Skeletal muscle tissue (tissue), 4 donors: Measurements from ENCODE around the gene PRKN. TPM values are rescaled to one million over a fixed set of nuclear protein-coding genes. Genes with fewer than 3 reads are reported as not detected.

Experiments used
- H3K27ac ChIP-seq: one replicate; pipeline ENCODE4 v1.7.0; 2013; ENCODE audit warnings: mild to moderate bottlenecking, low read depth, low read length, inconsistent platforms
- H3K27me3 ChIP-seq, 3 donors: one replicate each; pipeline ENCODE4 v1.7.0; 2013; ENCODE audit warnings: low read length in 3 of 3; ENCODE audit not compliant: control insufficient read depth in 3 of 3, insufficient read depth in 3 of 3
- H3K36me3 ChIP-seq, 3 donors: one replicate each; pipeline ENCODE4 v1.7.0; 2013; ENCODE audit warnings: low read length in 3 of 3; ENCODE audit not compliant: control insufficient read depth in 3 of 3, insufficient read depth in 3 of 3
- H3K4me1 ChIP-seq, 3 donors: one replicate each; pipeline ENCODE4 v1.7.0; 2013; ENCODE audit warnings: low read length in 3 of 3, mild to moderate bottlenecking in 3 of 3; ENCODE audit not compliant: control insufficient read depth in 3 of 3, insufficient read depth in 3 of 3
- H3K4me3 ChIP-seq, 3 donors: one replicate each; pipeline ENCODE4 v1.7.0; 2013; ENCODE audit warnings: low read length in 3 of 3
- H3K9ac ChIP-seq, 3 donors: one replicate each; pipeline ENCODE4 v1.7.0; 2013; ENCODE audit warnings: low read length in 3 of 3, mild to moderate bottlenecking in 3 of 3, moderate library complexity in 2 of 3, low read depth in 1 of 3
- H3K9me3 ChIP-seq, 3 donors: one replicate each; pipeline ENCODE4 v1.7.0; 2013; ENCODE audit warnings: low read length in 3 of 3; ENCODE audit not compliant: control insufficient read depth in 3 of 3
- total RNA-seq: library from RNA; depleted of rRNA; stranded (reverse); fragments of >200 nt; gene quantifications from one replicate; pipeline ENCODE4 v1.2.3, GENCODE V29; 2014
- donor health status: Osteomylitis.

The PRKN gene
- total RNA-seq, 1 donor from 2014 or later: 16.7 TPM

DNA sequence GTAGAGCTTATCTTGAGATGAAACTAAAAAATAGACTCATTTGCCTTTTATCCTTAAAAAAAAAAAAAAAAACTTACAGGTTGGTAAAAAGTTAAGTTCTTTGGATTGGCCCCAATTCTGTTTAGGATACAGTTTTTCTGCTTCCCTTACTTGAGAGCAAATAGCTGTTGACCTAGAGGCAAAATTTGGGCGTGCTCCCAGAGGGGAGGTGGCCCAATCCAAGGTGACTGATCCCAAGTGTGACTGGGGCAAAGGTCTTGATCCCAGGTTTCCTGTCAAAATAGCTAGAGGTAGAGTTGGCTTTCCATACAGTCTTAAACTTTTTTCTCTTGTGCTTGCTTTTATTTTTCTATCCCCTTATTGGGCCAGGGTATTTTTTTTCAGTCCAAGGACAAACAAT is 1089.9 kb downstream of the PRKN start:
- Histone ChIP-seq H3K9ac (no peak overlapping the region), H3K4me1 (no peaks in the 10 kb centered on the region), H3K4me3 (no peak overlapping the region), H3K27me3 (no peaks in the 10 kb centered on the region), H3K36me3 (no peaks in the 10 kb centered on the region), H3K9me3 (peaks cover 0 to 3% (median 0%) of the 10 kb centered on the region in 3 donors), H3K27ac (no peak overlapping the region)

DNA sequence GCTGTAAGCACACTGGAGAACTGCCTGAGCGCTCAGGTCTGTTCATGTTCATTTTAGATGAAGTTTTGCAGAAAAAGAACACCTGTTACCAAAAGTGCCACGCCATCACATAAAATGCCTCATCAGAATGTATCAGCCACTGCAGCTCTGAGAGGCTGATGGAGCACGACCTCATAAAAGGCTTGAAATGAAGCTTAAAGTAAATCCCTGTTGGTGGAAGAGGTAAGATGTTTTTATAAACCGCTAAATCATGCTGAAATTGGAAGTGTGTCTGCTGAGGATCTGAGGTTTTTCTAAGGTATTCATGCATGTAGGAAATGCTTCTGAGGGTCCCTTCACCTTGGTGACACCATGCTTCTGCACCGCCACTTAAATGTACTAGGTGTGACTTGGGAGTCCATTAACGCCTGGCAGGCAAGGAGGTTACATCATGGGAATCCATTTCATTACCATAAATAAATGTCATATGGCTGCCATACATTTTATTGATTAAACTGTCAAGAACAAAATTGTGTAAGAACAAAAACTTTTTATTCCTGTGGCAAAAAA is 1090.6 kb downstream of the PRKN start:
- H3K4me1 ChIP-seq: no peaks in the 10 kb centered on the region
- peaks cover 0 to 3% (median 0%) of the 10 kb centered on the region in 3 donors for H3K9me3 ChIP-seq
- no peak overlapping the region for H3K4me3 ChIP-seq
- no peak overlapping the region for H3K27ac ChIP-seq
- H3K36me3 ChIP-seq: no peaks in the 10 kb centered on the region
- no peak overlapping the region for H3K9ac ChIP-seq
- H3K27me3 ChIP-seq: no peaks in the 10 kb centered on the region

DNA sequence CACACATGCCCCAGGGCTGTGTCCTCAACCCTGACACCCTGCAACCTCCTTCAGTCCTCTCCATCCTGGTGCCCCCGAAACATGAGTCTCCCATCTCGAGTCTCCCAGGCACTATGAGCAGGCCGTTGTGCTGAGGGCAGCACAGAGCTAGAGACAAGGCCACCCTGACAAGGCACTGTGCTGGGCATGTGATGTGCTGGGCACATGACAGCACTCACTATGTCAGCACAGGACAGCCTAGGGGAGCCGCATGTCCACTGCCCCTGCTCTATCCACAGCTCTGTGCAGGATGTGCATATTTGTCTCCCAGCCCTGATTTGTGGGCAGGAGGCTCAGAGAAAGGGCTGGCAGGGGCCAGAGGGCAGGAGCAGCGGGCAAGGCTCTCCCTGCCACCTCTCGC is 1091.6 kb downstream of the PRKN start:
- Histone ChIP-seq H3K4me1 (peaks cover 3 to 5% (median 4%) of the 10 kb centered on the region in 3 donors), H3K9ac (no peak overlapping the region), H3K27ac (no peak overlapping the region), H3K36me3 (no peaks in the 10 kb centered on the region), H3K27me3 (no peaks in the 10 kb centered on the region), H3K4me3 (no peak overlapping the region), H3K9me3 (peaks cover 0 to 3% (median 0%) of the 10 kb centered on the region in 3 donors)

DNA sequence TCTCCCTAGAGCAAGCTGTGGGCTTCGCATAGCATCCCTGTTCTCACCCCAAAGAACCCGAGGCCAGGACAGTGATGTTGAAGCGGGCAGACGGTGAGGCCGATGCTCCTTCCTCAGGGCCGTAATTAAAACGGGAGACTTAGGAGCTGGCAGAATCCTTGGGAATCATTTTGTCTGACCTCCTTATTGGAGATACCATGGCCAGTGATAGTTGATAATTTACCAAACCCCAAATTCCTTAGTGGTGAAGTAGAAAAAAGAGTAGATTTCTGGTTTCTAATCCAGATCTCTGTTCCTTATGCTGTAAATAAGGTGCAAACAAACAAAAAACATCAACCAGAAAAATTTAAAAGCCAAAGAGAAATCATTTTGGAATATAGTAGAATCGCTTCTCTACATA is 1092.7 kb downstream of the PRKN start:
- Histone ChIP-seq H3K36me3 (no peaks in the 10 kb centered on the region), H3K27me3 (no peaks in the 10 kb centered on the region), H3K4me1 (peaks cover 6 to 8% (median 6%) of the 10 kb centered on the region in 3 donors), H3K9me3 (peaks cover 0 to 3% (median 0%) of the 10 kb centered on the region in 3 donors), H3K9ac (no peak overlapping the region), H3K27ac (no peak overlapping the region), H3K4me3 (no peak overlapping the region)

DNA sequence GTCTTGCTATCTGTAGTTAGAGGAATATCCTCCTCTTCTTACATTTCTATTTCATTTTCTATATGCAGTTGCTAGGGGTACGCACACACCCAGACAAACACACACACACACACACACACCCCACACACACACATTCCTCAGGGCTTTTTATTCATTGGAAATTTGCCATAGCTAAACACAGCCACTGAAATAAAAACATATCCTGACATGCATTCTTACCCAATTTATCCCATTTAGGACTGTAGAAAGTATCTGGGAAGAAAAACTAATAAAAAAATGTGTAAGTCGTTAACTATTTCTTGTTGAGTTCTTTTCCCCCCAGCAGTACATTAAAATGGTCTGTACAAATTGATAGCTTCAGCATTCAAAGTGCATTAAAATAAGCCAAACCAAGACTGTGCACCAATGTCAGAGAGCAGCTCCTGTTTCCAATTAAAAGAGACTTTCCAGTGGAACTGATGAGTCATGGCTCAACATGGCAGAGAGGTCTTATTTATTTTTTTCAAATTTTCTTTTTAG is 1095.8 kb downstream of the PRKN start:
- peaks cover 6 to 8% (median 6%) of the 10 kb centered on the region in 3 donors for H3K4me1 ChIP-seq
- no peak overlapping the region for H3K9ac ChIP-seq
- H3K9me3 ChIP-seq: no peaks in the 10 kb centered on the region
- H3K4me3 ChIP-seq: no peak overlapping the region
- no peak overlapping the region for H3K27ac ChIP-seq
- H3K36me3 ChIP-seq: no peaks in the 10 kb centered on the region
- H3K27me3 ChIP-seq: no peaks in the 10 kb centered on the region

DNA sequence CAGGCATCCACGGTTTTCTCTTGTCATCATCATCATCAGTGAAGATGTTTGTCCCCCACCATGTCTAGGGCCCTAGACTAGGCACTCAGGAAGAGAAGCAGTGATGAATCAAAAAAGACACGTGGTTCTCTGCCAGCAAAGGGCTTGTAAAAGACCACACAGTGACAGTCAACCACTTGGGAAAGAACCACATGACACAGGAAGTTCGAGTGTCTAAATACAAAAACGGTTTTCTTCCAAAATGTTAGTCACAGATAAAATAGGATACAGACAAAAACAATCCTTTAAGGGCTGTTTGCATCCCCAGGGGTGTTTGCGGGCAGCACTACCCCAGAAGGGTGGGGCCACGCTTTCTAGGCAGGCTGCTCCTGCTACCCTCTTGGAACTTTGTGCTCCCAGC is 1096.9 kb downstream of the PRKN start:
- H3K4me1 ChIP-seq: peaks cover 6 to 8% (median 6%) of the 10 kb centered on the region in 3 donors
- H3K9me3 ChIP-seq: no peaks in the 10 kb centered on the region
- H3K9ac ChIP-seq: no peak overlapping the region
- H3K27ac ChIP-seq: no peak overlapping the region
- H3K4me3 ChIP-seq: no peak overlapping the region
- H3K36me3 ChIP-seq: no peaks in the 10 kb centered on the region
- H3K27me3 ChIP-seq: no peaks in the 10 kb centered on the region

DNA sequence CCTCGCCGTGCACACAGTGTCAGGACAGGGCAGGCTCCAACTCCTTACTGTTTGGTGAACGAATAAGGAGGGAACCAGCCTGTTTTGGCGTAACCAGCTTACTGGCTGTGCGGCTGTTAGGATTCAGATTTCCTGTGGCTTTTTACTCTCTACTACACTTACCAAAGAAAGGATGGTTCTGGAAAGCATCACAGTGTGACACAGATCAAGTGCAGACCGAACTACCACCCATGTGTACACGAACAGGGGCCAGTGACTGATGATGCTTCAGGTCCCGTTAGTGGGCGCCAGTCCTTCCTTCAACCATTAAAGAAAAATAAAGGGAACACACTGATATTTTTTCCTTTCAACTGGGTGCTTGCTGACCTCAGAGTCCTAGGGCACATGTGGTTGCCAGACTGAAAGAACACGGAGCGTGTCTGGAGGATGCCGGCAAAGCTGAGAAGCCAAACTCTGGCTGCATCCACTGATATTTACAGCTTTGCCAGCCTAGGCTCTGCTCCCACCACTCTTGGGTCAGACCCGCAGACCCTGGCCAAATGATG is 1101.4 kb downstream of the PRKN start:
- Histone ChIP-seq H3K27me3 (no peaks in the 10 kb centered on the region), H3K27ac (no peak overlapping the region), H3K36me3 (no peaks in the 10 kb centered on the region)

DNA sequence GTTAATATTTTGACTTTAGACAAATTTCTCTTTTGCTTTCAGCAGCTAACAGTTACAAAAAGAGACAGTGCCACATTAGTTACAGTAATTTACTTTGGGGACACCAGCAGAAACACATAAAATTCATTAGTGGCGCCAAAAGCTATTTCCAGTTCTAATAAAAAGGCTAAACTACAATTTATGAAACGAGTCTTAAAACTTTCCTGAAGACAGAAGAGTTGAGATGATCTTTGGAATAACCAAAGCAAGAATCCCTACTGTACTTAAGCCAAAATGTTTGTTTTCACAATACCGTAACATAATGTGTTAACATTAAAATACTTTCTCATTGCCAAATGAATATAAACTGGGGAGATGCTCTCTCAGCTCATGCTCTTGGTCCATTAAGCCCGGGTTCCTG is 1103.5 kb downstream of the PRKN start:
- Histone ChIP-seq H3K4me3 (no peak overlapping the region), H3K27ac (no peak overlapping the region), H3K27me3 (no peaks in the 10 kb centered on the region), H3K9ac (no peak overlapping the region), H3K36me3 (no peaks in the 10 kb centered on the region), H3K9me3 (no peaks in the 10 kb centered on the region), H3K4me1 (no peaks in the 10 kb centered on the region)

More for the DNA sequence above, 1101.4 kb downstream of the PRKN start:
- no peak overlapping the region for H3K4me3 ChIP-seq
- no peaks in the 10 kb centered on the region for H3K9me3 ChIP-seq
- H3K9ac ChIP-seq: no peak overlapping the region
- peaks cover 4 to 5% (median 5%) of the 10 kb centered on the region in 3 donors for H3K4me1 ChIP-seq

DNA sequence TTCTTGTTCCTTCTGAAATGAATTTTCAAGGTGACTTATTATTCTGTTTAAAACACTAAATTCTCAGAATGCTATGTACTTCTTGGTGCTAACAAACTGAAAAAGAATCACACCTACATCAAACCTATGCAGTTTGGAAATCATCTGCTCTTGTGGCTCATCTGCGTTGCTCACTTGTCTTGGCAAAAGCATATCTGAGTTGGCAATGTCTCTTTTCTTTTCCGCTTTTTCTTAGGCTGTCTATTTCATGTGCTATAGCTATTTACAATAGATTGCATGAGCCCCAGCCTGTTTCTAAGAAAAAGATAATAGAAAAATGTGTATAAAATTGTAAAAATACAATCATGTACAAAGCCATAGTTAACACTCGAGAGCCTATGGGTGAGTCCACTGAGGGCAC is 1104.8 kb downstream of the PRKN start:
- H3K36me3 ChIP-seq: no peaks in the 10 kb centered on the region
- H3K9me3 ChIP-seq: no peaks in the 10 kb centered on the region
- H3K4me1 ChIP-seq: no peaks in the 10 kb centered on the region
- H3K27ac ChIP-seq: no peak overlapping the region
- H3K9ac ChIP-seq: no peak overlapping the region
- H3K27me3 ChIP-seq: no peaks in the 10 kb centered on the region
- H3K4me3 ChIP-seq: no peak overlapping the region

DNA sequence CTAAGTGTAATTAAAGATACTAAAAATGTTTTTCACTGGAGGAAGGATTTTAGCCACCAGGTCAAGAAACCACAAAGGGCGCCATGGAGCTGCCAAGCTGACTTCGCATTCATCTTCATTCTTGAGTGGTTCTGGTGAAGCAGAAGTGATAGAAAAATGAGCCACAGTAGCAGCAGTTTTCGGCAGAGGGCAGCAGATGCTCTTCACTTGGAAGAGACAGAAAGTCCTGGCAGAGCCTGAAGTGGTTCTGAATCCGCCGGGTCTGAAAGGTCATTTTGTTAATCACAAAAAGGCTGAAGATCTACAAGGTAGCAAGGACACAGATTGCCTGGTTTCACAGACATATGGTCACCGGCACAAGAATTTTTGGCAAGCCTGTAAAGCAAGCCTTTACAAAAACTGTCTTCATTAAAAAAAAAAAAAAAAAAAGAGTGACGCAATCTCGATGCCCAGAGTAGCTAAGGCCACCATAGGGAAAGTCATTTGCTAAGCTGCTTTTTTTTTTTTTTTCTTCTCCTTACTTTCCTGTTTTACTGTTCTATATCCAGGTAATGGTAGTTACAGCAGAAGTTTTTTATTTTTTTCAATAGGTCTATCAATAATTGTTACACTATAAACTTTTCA is 1108.6 kb downstream of the PRKN start:
- Histone ChIP-seq H3K27ac (no peak overlapping the region), H3K9ac (no peak overlapping the region), H3K27me3 (no peaks in the 10 kb centered on the region), H3K4me1 (no peaks in the 10 kb centered on the region), H3K4me3 (peak overlapping the region in 2 of 3 donors; percentile 17 to 46), H3K36me3 (no peaks in the 10 kb centered on the region), H3K9me3 (no peaks in the 10 kb centered on the region)
